ENCODE measurements around the gene SMIM41. TPM values are rescaled to one million over a fixed set of nuclear protein-coding genes. Genes with fewer than 3 reads are reported as not detected.
A peak's percentile ranks its signal among the peaks of the same experiment; 100 is the strongest.

SMIM41 gene
- total and polyA plus RNA-seq, 2 donors from 2014 or later, result 0.31 TPM; not detected in 1

GRCh38 chr12:52057638-52058576, 21.6 kb upstream of the SMIM41 start:
- no peaks in the 10 kb centered on the region for H3K9me3 ChIP-seq (ENCODE audit: control insufficient read depth in 2 of 3, insufficient read depth in 1 of 3, low read length in 3 of 3)
- no peaks in the 10 kb centered on the region for H3K27me3 ChIP-seq (ENCODE audit: control insufficient read depth, insufficient read depth, low read length)
- intact Hi-C loops (cut with DNase I), result no loop called here
- no peak for FAIRE-seq
- H3K4me3 ChIP-seq (ENCODE audit: low read length in 3 of 3), result no peak overlapping the region
- no peak overlapping the region for H3K27ac ChIP-seq (ENCODE audit: low read depth in 2 of 2, low read length in 2 of 2)
- H3K36me3 ChIP-seq (ENCODE audit: control insufficient read depth in 2 of 3, insufficient read depth in 3 of 3, low read length in 3 of 3), result peaks cover 0 to 49% (median 13%) of the 10 kb centered on the region in 3 donors
- H3K9ac ChIP-seq (ENCODE audit: low read length in 3 of 3), result peak overlapping the region in 1 of 3 donors; percentile 12
- no peak for DNase-seq
- TF ChIP-seq, protein P1, sequence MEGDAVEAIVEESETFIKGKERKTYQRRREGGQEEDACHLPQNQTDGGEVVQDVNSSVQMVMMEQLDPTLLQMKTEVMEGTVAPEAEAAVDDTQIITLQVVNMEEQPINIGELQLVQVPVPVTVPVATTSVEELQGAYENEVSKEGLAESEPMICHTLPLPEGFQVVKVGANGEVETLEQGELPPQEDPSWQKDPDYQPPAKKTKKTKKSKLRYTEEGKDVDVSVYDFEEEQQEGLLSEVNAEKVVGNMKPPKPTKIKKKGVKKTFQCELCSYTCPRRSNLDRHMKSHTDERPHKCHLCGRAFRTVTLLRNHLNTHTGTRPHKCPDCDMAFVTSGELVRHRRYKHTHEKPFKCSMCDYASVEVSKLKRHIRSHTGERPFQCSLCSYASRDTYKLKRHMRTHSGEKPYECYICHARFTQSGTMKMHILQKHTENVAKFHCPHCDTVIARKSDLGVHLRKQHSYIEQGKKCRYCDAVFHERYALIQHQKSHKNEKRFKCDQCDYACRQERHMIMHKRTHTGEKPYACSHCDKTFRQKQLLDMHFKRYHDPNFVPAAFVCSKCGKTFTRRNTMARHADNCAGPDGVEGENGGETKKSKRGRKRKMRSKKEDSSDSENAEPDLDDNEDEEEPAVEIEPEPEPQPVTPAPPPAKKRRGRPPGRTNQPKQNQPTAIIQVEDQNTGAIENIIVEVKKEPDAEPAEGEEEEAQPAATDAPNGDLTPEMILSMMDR (IDR thresholded peaks at IDR 0.05; ENCODE audit: borderline replicate concordance, extremely low read depth, insufficient read depth), result no peak
- H3K4me1 ChIP-seq (ENCODE audit: control insufficient read depth in 2 of 3, insufficient read depth in 2 of 3, low read depth in 1 of 3, low read length in 3 of 3), result peaks cover 0 to 5% (median 0%) of the 10 kb centered on the region in 3 donors

DNA sequence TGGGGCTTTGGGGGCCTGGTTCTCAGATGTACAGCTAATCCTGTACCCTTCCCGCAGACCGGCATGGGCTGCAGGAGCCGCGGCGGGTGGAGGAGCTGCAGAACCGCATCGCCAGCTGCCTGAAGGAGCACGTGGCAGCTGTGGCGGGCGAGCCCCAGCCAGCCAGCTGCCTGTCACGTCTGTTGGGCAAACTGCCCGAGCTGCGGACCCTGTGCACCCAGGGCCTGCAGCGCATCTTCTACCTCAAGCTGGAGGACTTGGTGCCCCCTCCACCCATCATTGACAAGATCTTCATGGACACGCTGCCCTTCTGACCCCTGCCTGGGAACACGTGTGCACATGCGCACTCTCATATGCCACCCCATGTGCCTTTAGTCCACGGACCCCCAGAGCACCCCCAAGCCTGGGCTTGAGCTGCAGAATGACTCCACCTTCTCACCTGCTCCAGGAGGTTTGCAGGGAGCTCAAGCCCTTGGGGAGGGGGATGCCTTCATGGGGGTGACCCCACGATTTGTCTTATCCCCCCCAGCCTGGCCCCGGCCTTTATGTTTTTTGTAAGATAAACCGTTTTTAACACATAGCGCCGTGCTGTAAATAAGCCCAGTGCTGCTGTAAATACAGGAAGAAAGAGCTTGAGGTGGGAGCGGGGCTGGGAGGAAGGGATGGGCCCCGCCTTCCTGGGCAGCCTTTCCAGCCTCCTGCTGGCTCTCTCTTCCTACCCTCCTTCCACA, 20.7 kb upstream of the SMIM41 start:
- Histone ChIP-seq H3K4me3 (ENCODE audit: low read length in 3 of 3) (no peak overlapping the region), H3K9me3 (ENCODE audit: control insufficient read depth in 2 of 3, insufficient read depth in 1 of 3, low read length in 3 of 3) (no peaks in the 10 kb centered on the region), H3K36me3 (ENCODE audit: control insufficient read depth in 2 of 3, insufficient read depth in 3 of 3, low read length in 3 of 3) (peaks cover 0 to 41% (median 13%) of the 10 kb centered on the region in 3 donors), H3K4me1 (ENCODE audit: control insufficient read depth in 2 of 3, insufficient read depth in 2 of 3, low read depth in 1 of 3, low read length in 3 of 3) (peaks cover 0 to 3% (median 0%) of the 10 kb centered on the region in 3 donors), H3K9ac (ENCODE audit: low read length in 3 of 3) (no peak overlapping the region), H3K27ac (ENCODE audit: low read depth in 2 of 2, low read length in 2 of 2) (no peak overlapping the region), H3K27me3 (ENCODE audit: control insufficient read depth, insufficient read depth, low read length) (no peaks in the 10 kb centered on the region)
- DNase-seq, result no peak
- intact Hi-C loops (cut with DNase I), result no loop called here
- FAIRE-seq, result no peak
- TF ChIP-seq, protein P1 (IDR thresholded peaks at IDR 0.05; ENCODE audit: borderline replicate concordance, extremely low read depth, insufficient read depth), result no peak

DNA sequence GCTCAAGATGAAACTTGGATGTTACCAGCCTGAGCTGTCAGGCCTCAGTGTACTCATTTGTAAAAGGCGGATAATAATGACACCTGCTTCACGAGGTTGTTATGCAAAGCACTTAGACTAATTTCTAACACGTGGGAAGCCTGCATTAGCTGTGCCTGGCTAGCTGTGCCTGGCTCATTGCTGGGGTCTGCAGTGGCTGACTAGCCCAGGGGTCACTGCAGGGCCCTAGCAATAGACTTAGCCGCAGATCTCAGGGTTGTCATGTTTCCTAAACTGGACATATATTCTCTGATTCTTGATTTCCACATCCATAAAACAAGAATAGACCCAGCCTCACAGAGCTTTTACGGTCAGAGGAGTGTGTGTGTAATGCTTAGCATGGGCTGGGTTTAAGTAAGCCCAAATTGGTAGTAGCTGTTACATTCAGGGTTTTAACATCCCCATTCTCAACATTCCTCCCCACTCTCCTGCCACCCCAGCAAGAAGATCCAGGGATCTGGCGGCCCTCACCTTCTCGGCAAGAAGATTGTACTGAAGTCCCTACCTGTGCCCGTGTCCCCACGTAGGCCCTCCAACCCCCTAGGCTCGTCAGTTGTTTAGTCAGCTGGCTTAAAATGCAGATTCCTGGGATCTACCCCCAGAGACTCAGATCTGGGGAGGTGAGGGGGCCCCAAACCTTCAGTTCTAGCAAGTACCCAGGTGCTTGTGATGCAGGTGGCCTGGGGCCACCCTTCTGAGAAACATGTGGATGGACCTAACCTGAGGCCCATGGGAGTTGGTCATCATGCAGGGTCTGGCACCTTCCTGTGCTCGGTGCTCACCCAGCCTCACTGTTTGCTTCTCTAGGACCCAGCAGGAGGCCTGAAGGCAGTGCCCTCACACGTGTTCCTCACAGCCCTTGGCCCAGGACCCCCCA, 19.7 kb upstream of the SMIM41 start:
- Histone ChIP-seq H3K9ac (ENCODE audit: low read length in 3 of 3) (no peak overlapping the region), H3K27me3 (ENCODE audit: control insufficient read depth, insufficient read depth, low read length) (no peaks in the 10 kb centered on the region), H3K36me3 (ENCODE audit: control insufficient read depth in 2 of 3, insufficient read depth in 3 of 3, low read length in 3 of 3) (peaks cover 0 to 31% (median 10%) of the 10 kb centered on the region in 3 donors), H3K4me1 (ENCODE audit: control insufficient read depth in 2 of 3, insufficient read depth in 2 of 3, low read depth in 1 of 3, low read length in 3 of 3) (peaks cover 0 to 3% (median 0%) of the 10 kb centered on the region in 3 donors), H3K4me3 (ENCODE audit: low read length in 3 of 3) (no peak overlapping the region), H3K27ac (ENCODE audit: low read depth in 2 of 2, low read length in 2 of 2) (no peak overlapping the region), H3K9me3 (ENCODE audit: control insufficient read depth in 2 of 3, insufficient read depth in 1 of 3, low read length in 3 of 3) (no peaks in the 10 kb centered on the region)
- DNase-seq (no peak), FAIRE-seq (no peak)
- TF ChIP-seq, protein P1 (IDR thresholded peaks at IDR 0.05; ENCODE audit: borderline replicate concordance, extremely low read depth, insufficient read depth), result no peak
- intact Hi-C loops (cut with DNase I), result no loop called here
